Measurements from ENCODE around the gene ZBTB43.

GRCh38 chr9:126829035-126829434, 24.2 kb downstream of the ZBTB43 start:
- TF ChIP-seq RAD21 (IDR thresholded peaks at IDR 0.05; ENCODE audit: low read length), result no peak
- no peak for TF ChIP-seq CTCF (conservative IDR thresholded peaks at IDR 0.05; ENCODE audit: low read depth, low read length)
- TF ChIP-seq POLR2A (IDR thresholded peaks at IDR 0.05; ENCODE audit: low read depth, low read length), result no peak
- no peak for TF ChIP-seq SMC3 (IDR thresholded peaks at IDR 0.05; ENCODE audit: low read depth, low read length)
- TF ChIP-seq MXI1 (IDR thresholded peaks at IDR 0.05; ENCODE audit: borderline replicate concordance, low read depth, low read length), result no peak
- TF ChIP-seq ELK1 (IDR thresholded peaks at IDR 0.05; ENCODE audit: borderline replicate concordance, low read depth, low read length), result no peak
- no peak for TF ChIP-seq CEBPB (IDR thresholded peaks at IDR 0.05; ENCODE audit: low read depth, low read length)
- TF ChIP-seq USF2 (IDR thresholded peaks at IDR 0.05; ENCODE audit: low read depth, low read length), result no peak

All from IMR-90 (cell line).